ENCODE data around the gene CAMTA2. TPM values are rescaled to one million over a fixed set of nuclear protein-coding genes. Genes with fewer than 3 reads are reported as not detected.

CAMTA2 gene
- total and polyA plus RNA-seq, 9 of the 15 experiments (the other 6 are each of a cell fraction or from before 2014, with no cell fraction given) = 0.24 to 25.1 (median 6.3) TPM

- TF ChIP-seq FIP1L1 (IDR thresholded peaks at IDR 0.05; ENCODE audit: low read depth, low read length, poor library complexity, severe bottlenecking) = no peak
- TF ChIP-seq GTF2E2 (tag; IDR thresholded peaks at IDR 0.05) = peak; percentile 85; the same call in 1 of the 2 replicates
- peak; percentile 67 for TF ChIP-seq POLR2B (IDR thresholded peaks at IDR 0.05; ENCODE audit: low read depth, partially characterized antibody)
- TF ChIP-seq HMBOX1 (IDR thresholded peaks at IDR 0.05) = no peak
- TF ChIP-seq RREB1 (CRISPR knock-in tag; IDR thresholded peaks at IDR 0.05) = 0 out of 2 replicates have a peak, but pooled peaks have one; percentile 25
- no peak for TF ChIP-seq ZNF224 (CRISPR knock-in tag; IDR thresholded peaks at IDR 0.05)
- no peak for TF ChIP-seq JUNB (CRISPR knock-in tag; conservative IDR thresholded peaks at IDR 0.05)
- no peak for TF ChIP-seq ZFP91 (CRISPR knock-in tag; IDR thresholded peaks at IDR 0.05)
- TF ChIP-seq MTF1 (CRISPR knock-in tag; IDR thresholded peaks at IDR 0.05; ENCODE audit: borderline replicate concordance) = no peak
- TF ChIP-seq PCBP1 (IDR thresholded peaks at IDR 0.05; ENCODE audit: low read depth, low read length, poor library complexity, severe bottlenecking) = peak; percentile 22
- no peak for TF ChIP-seq TARDBP (IDR thresholded peaks at IDR 0.05)
- no peak for TF ChIP-seq CBX2 (IDR thresholded peaks at IDR 0.05; ENCODE audit: insufficient read depth, low read length, poor library complexity, severe bottlenecking)
- no peak for TF ChIP-seq ZSCAN29 (IDR thresholded peaks at IDR 0.05)
These were observed 39.1 kb downstream of the CAMTA2 start, which contains the start of gene PFN1 (continued) for GRCh38 chr17:4948166-4948930.
